Femur (tissue), 1 donor: Measurements from ENCODE around the gene MPPED1.

Source experiments
- DNase-seq: peaks from one replicate; pipeline ENCODE4 v3.0.0-alpha.2; 2017

MPPED1 gene

DNA sequence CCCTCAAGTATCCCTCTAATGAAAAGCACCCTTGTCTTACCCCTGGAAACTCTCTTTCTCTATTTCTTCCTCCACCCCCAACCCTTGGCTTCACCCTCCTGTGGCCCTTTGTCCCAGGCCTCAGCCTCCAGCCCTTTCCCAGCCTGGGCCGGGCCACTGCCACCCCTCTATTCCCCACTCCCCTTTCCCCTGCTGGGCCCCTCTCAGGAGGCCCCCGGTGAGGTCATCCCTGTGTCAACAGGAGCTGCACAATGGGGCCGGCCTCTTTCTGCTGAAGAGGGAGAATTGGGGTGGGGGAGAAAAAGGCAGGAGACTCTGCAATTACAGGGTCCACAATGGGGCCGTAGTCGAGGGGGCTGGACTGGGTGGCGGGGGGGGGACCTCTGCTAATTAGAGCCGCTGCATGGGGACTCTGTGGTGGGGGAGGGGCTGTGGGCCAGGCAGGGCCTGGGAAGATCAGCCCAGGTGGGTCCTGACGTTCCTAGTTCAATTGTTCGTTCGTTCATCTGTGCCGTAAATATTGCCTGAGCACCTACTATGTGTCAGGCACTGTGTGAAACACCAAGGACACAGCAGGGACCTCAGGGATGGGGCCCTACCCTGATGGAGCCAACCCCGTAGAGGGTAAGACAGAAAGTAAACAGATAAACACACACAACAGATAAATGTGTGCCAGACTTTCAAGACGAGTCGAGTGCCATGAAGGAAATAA, 18.5 kb upstream of the MPPED1 start:
- no peak for DNase-seq

DNA sequence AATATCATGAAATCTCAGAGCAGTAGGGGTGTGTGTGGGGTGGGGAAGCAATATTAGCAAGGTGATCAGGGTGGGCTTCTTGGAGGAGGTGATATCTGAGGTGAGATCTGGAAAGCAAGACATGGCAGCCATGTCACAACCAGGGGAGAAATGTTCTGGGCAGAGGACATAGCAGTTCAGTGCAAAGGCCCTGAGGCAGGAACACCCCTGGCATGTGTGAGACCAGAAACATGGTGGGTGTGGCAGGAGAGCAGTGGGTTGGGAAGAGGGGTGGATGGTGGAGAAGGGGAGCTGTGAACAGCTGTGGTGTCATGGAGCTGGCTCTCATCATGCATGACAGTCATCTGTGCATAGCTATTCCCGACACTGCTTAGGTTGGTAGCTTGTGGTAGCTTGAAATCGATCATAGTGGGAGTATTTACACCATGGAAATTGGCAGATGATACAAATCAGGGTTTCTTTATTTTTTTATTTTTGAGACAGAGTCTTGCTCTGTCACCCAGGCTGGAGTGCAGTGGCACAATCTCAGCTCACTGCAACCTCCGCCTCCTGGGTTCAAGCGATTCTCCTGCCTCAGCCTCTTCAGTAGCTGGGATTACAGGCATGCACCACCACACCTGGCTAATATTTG, 17.9 kb upstream of the MPPED1 start:
- DNase-seq: no peak

DNA sequence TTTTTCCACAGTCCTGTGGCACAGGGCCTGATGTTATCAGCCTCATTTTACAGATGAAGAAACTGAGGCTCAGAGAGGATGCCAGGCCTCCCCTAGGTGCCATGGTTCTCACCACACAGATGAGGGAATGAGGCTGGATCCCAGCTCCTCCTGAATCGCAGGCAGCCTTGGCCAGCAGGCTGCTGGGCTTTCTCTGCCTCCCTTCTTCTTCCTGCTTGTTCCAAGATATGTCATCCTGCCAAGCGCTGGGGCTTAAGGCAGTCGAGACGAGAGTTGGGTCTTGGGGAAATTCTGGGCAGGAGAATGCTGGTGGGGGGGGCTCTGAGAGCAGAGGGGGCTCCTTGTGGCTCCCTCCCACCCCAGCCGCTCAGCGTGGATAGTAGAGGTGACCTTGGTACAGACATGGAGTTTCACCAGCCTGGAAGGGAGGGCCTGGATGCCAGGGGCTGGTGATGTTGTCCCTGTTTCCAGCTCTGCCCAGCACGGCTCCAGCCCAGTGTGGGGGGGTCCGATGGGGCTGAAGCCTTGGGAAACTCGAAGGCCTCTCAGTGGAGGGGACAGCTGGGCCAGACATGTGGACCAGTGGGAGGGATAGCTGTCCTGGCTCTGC, 16.6 kb upstream of the MPPED1 start:
- no peak for DNase-seq

DNA sequence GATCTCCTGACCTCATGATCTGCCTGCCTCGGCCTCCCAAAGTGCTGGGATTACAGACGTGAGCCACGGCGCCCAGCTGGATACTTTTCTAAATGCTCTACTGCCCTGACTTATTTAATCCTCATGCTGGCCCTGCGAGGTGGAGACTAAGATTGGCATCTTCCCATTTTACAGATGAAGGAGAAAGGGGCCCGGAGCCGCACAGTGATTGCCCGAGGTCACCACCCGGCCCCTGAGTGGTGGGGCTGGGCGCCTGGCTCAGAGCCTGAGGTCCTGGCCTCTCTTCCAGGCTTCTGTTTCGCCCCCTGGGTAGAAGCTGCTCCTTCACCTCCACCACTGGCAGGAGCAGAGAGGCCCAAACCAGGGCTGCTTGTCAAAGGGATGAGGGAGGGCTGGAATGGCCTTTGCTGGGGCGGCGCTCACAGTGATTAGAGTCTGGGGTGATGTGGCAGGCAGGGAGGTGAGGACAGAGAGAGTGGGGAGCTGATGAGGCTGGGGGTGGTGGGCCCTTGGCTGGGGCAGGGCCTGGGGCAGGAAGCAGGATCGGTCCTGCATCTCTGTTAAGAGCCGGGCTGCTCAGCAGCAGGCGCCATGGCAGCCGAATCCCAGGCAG, 15.4 kb upstream of the MPPED1 start:
- DNase-seq: no peak

DNA sequence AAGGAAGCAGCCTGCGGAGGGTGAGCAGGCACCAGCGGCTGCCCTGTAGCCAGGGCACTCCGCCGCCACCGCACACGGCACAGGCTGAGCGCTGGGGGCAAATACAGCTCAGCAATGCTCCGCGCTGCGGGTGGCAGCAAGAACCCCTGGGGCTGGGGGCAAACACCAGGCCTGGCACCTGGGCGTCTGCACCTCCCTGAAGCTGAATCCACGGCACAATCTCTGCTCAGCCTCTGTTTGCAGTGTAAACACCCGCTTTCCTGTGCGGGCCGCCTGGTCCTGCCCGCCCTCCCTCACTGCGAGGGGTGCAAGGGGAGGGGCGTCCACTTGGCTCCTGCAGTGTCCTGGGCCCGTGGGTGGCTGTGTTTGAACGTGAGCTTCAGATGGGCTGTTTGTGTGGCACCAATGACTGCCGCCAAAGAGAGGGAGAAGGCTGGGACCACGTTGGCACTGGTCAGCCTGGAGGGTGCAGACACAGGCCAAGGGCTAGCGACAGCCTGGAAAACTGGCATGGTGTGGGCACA, 14.8 kb upstream of the MPPED1 start:
- DNase-seq: no peak

DNA sequence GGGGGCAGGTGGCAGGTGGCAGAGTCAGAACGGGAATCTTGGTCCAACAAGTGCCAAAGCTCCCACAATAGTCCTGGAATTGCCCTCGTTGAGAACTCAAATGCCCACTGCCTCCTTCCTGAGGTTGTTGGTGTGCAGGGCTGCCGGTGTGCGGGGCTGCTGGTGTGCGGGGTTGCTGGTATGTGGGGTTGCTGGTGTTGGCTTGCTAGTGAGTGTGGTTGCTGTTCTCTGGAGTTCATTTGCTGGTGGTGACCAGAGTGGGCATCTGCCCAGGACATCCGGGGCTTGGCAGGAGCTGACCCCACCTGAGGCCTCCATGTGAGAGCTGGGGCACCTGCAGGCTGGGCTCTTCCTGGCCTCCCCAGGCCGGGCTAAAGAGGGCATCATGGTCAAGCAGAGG, 14.0 kb upstream of the MPPED1 start:
- DNase-seq: no peak

DNA sequence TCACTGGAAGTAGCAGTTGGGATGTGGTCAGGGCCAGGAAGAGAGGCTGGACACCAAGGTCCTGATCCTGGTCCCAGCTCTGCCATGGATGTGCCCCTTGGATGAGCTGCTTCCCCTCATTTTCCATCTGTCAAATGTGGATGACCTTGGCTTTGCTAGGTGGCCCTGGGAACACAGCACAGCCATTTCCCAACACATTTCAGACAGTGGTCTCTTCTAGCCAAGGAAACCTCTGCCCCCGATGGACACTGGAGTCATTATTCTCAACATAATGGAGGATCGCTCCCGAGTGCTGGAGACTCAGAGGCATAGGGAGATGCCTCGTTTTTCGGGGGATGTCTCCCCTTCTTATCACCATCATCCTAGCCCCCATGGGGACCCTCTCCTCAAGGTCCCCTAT, 13.6 kb upstream of the MPPED1 start:
- no peak for DNase-seq

DNA sequence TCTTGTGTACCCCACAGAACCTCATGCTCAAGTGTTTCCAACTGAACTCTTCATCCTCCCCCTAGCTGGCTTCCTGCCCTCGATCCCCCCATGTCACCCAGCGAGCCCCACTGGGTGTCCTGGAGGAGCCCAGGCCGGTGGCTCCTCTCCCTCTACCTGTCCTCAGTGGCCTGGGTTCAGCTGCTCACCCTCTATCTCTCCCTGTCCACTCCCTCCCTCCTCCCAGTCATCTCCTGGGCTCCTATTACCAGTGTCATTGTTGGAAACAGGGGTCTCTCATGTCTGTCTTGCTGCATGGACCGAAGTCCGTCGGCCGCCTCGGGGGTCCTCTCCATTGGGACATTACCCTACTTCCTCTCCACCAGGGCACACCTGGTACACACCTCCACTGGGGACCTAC, 12.9 kb upstream of the MPPED1 start:
- no peak for DNase-seq

DNA sequence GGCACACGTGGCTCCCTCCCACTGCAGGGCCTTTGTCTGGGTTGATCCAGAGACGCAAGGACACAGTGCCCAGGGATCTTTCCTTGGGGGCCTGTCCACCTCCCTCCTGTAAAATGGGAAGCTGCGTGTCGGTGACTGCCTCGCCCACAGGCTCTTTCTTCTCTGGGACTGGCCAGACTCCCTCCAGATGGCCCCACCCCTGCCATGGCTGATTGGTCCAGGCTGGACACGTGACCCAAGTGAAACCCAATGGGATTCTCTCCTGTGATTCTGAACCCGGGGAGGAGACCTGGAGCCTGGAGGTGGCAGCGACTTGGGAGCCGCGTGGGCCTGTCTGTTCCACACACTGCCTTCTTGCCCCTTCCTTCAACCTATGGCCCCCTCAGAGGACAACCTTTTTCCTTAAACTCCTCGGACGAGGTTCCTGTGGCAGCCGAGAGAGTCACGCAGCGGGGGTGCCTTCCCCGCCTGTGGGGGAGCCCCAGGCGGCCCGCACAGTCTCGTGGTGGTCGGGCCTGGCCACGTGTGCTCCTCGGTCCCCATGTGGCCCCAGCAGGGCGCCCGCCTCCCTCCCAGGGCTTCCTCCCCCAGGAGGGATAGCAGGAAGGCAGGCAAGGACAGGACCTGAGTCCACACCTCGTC, 12.4 kb upstream of the MPPED1 start:
- no peak for DNase-seq

DNA sequence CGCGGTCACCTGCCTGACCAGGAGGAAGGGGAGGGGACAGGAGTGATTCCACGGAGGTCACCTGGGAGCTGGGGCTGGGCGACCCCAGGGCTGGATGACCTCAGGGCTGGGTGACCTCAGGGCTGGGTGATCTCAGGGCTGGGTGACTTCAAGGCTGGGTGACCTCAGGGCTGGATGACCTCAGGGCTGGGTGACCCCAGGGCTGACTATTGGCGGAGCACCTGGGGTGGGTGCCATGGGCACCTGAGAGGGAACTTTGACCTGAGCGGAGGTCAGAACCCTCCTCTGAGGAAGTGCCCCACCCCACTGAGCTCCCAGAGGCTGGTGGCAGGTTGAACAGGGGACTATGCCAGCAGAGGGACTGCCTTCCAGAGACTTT, 11.8 kb upstream of the MPPED1 start:
- DNase-seq: no peak

DNA sequence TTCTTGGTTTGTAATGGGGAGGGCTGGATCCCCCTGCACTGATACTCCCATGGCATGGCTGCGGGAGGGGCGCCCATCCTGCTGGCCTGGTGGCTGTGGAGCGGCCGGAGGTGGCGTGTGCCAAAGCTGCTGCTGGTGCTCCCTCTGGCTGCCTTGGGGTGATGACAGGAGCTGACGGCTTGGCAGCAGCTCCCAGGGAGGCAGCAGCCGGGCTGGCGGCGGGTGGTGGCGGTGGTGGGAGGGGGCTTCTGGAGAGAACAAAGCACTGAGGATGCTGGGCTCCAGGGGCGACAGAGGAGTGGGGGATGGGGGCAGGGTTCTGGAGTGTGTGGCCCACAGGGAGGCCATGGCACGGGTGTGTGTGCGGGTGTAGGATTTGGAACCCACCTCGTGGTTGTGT, 11.4 kb upstream of the MPPED1 start:
- DNase-seq: no peak

DNA sequence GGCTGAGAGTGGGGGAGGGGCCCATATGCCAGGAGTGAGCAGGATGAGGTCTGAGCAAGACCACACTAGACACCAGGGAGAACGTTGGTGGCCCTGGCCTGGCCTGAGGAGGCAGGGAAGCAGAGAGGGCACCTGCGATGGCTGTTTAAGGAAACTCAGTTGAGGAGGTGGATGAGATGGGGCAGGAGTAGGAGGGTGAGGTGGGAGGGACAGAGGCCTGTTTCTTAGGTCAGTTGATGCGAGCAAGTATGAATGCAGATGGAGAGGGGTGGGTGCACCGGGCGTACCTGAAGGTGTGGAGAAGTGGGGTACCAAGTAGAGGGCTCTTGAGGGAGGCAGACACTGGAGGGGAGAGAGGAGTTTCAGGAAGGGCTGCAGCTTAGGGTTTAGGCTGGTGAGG, 10.6 kb upstream of the MPPED1 start:
- DNase-seq: no peak

DNA sequence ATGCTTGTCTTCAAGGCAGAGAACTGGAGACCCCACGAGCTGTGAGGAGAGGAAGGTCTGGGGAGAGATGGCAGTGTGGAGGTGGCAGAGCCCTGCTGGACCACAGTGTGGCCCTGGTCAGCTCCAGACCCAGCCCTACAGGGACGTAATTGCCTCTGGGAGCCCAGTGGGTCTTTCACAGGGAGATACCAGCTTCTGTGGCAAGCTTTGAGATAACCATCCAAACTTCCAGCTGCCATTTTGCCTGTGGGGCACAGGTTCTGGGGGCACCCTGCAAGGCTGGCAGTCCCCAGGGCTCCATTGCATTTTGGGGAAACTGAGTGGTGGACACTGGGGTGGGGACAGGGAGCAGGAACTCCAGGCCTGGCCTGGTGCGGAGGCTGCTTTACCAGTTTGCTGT, 10.2 kb upstream of the MPPED1 start:
- DNase-seq: no peak

DNA sequence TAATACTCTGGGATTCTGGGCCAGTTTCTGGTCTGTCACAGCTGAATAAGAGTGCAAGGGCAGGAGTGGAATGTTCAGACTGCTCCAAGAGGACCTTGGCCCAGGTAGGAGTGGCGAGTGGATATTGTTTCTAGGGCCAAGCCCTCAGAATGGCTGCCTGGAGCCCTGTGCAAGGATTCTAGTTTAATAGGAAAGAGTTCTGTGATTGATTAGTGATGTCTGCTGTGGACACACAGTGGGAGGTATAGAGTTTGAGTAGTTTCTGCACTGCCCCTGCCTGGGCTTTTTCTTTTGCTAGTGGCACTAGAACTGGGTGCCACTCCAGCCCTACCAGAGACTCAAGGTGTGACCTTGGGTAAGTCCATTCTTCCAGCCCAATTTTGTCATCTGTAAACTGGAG, 9.7 kb upstream of the MPPED1 start:
- DNase-seq: no peak

DNA sequence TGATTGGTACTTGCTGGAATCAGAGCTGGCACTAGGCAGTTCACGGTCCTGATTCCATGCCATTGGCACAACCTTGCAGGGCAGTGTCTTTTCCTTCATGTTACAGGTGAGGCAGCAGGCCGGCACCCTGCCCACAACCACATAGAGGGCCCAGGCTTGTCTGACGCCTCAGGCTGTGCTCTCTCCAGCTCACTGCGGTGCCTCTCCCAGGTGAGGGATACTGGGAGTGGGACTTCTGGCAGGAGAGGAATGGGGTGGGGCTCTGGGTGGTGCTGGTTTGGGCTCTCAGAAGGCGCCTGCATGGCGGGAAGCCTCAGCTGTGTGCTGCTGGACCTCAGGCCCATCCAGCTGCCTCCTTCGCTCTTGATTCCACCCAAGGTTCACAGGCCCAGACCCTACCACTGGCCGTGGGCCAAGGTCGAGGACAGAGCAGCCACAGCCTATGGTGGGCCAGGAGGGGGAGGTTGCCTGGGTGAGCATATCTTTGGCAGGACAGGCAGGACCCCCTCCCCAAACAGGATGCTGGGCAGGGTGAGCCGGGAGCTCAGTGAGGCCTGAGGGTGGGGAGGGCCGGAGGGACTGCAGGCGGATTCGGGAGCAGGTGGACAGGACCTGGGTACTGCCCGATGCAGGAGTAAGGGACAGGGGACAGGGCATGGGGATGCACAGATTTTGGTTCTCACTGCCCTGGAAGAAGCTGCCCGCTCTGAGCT, 7.0 kb upstream of the MPPED1 start:
- DNase-seq: no peak

DNA sequence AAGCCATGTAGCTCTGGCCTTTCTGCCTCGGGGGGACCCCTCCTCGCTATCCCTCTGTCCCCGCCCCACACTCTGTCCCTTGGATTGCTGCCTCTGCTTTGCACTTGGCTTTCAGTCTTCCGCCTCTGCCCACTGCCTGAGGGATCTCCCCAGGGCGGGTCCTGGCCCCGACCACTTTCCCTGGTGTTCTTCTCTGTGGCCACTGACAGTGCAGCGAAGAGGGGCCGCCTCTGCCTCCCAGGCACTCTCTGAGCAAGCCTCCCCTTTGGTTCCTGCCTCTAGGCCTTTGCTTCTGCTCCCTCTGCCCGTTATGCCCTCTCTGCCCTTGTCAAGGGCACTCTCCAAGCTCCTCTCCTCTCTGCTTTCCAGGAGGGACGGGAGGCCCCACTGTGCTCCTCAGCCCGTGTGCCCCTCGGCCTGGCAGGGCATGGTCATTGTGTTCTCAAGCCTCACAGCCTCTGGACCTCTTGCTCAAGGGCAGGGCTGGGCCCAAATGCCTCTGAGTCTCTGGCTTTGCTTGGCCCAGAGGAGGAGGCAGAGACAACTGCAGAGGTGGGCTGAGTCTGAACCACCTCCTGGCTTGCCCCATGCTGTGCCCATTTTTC, 5.5 kb upstream of the MPPED1 start:
- DNase-seq: no peak

DNA sequence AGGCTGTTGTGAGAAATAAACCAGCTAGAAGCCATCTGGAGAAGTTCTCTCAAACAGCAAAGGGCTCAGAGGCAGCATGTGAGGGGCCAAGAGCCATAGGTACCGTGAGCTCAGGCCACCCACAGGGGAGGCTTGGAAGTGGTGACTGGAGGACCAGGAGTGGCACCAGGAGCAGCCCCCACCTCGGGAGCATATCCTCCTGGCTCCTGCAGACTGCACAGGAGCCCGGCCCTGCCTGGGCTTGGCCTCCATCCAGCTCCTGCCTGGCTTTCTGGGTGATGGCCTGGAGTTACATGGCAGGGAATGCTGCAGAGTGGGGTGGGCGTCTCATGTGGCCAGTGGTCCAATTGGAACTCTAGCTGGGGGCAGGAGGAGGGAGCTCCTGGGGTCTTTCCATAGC, 4.2 kb upstream of the MPPED1 start:
- no peak for DNase-seq

DNA sequence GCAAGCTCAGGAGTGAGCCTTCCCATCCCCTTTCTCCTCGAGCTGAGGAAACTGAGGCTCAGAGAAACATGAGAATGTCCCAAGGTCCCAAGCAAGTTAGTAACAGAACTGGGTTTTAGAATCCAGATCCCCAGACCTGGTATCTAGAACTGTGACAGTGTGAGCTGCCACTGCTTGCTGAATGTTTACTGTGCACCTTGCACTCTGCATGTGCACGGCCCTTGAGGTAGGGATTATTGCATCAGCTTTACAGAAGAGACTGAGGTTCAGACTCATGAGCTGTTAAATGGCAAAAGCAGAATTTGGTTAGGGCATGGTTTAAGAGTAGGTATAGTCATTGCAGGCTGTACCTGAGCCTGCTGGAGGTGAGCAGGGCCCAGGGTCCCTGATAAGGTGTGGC, 3.8 kb upstream of the MPPED1 start:
- no peak for DNase-seq

DNA sequence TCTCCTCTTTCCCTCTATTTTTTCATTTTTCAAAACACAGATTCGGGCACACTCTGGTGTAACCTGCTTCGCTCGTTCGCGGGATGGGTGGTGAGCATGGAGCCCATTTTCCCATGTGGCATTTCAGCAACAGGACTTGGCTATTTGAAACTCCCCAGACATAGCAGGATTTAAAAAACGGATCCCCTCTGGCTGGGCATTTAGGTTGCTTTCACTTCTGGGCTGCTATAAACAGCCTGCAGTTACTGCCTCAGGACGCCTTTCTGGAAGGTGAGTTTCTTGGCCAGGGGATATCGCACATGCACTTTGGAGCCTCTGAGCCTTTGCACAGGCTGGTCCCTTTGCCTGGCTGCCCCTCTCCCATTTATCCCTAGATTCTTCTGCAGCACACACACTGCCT, 2.8 kb upstream of the MPPED1 start:
- no peak for DNase-seq

DNA sequence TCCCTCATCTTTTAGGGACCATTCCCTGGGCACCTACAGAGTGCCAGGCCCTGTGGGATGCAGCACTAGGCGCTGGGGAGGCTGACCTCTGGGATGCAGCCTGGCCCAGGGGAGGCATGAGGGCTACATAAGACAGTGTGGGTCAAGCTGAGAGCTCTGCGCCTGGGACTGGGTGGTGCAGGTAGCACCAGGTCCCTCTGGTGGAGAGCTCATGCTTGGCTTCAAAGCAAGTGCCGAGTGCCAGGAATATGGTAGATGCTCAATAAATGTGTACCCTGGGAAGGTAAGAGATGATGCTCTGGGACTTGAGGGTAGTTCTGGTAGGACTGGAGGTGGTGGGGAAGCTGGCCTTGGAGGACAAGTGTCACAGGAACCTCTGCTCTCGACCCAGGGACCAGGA, 2.0 kb upstream of the MPPED1 start:
- DNase-seq: no peak

DNA sequence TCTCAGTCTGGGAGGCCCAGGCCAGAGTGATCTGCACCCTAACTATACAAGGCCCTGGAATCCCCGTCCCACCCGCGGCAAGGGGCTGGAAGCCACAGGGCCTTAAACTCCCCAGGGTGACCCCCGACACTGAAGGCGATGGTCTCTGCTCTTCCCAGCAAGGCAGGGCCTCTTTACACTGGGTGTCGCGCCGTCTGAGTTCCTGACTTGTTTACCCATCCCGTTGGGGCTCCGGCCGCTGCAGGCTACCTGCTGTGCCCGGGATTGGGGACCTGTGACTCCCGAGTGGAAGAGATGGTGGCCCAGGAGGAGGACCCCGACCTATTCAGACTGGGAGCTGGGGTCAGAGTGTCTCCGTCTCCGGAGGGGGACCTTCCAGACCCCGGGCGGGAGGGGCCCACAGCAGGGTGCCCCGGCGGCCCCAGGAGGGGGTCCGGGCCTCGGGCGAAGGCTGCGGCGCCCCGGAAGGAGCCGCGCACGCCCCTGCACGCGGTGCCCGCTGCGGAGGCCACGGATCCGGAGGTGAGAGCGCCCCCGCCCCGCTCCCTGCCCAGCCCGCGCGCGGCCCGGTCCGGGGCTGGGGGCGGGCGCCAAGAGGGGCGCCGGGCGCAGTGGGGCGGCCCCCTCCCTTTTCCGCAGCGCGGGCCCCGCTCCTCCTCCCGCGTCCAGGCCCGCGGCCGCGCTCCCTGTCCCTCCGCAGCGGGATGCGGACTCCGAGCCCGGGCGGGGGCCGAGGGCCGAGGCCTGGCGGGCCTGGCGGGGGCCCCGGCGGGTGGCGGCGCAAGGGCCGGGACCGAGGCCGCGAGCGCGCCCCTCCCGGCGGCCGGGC, 560 bp upstream of the MPPED1 start:
- DNase-seq: no peak
